DND-41 (cell line): ENCODE data around the gene TMEM248.
"Not testable (repeated sequence)": the region's sequence is repeated elsewhere in the genome, so short reads cannot be mapped to it uniquely, and the experiment has no call there.

Experiments
- EZH2 ChIP-seq: IDR thresholded peaks from 3 replicates; pipeline ENCODE4 v1.6.1; 2012; ENCODE audit warnings: borderline replicate concordance, low read depth, mild to moderate bottlenecking, moderate library complexity, low read length, inconsistent platforms; ENCODE audit not compliant: severe bottlenecking
- TF ChIP-seq, protein P1 (sequence below): IDR thresholded peaks from 2 replicates; pipeline ENCODE4 v1.5.1; 2012; ENCODE audit warnings: borderline replicate concordance, low read length, moderate library complexity, mild to moderate bottlenecking; ENCODE audit not compliant: poor library complexity, severe bottlenecking; ENCODE audit errors: extremely low read depth

DNA sequence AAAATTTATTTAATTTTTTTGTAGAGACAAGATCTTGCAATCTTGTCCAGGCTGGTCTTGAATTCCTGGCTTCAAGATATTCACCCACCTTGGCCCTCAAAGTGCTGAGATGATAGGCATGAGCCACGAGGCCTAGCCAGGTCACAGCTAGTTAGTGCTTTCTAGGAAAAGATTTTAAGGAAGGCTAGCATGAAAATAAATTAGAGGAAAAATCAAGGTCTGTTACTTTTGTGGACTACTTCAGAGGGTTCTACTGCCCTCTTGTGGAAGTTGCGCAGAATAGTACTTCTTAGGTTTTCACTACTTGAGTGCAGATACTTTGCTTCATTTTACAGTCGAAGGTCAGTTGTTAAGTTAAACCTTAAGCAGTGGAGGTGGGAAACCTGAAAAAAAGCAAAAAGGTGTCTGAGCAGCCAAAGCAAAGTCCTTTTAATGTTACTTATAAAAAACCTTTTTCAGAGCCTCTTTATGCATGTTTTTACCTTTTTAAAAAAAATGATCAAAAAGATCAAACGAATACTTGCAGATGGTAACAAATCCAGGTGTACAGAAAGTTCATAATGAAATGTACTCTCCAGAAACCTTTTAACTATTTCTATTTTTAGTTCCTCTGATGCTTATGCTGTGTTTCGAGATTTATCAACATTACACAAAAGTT, 79.7 kb downstream of the TMEM248 start:
- TF ChIP-seq, protein P1, sequence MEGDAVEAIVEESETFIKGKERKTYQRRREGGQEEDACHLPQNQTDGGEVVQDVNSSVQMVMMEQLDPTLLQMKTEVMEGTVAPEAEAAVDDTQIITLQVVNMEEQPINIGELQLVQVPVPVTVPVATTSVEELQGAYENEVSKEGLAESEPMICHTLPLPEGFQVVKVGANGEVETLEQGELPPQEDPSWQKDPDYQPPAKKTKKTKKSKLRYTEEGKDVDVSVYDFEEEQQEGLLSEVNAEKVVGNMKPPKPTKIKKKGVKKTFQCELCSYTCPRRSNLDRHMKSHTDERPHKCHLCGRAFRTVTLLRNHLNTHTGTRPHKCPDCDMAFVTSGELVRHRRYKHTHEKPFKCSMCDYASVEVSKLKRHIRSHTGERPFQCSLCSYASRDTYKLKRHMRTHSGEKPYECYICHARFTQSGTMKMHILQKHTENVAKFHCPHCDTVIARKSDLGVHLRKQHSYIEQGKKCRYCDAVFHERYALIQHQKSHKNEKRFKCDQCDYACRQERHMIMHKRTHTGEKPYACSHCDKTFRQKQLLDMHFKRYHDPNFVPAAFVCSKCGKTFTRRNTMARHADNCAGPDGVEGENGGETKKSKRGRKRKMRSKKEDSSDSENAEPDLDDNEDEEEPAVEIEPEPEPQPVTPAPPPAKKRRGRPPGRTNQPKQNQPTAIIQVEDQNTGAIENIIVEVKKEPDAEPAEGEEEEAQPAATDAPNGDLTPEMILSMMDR, result peak; percentile 45
- not testable (repeated sequence) for TF ChIP-seq EZH2
